GM19372 (cell line): Measurements from ENCODE around the gene OPCML.

ENCODE experiments used
- ATAC-seq: cut with Tn5 transposase; IDR thresholded peaks from one replicate; pipeline ENCODE4 v1.9.1; 2021; ENCODE audit warnings: mild to moderate bottlenecking, low read depth, moderate library complexity; ENCODE audit not compliant: unreplicated experiment

The OPCML gene

GRCh38 chr11:133504906-133505305, 27.4 kb downstream of the OPCML start:
- no peak for ATAC-seq

- no peak for ATAC-seq
These were observed 28.5 kb downstream of the OPCML start for GRCh38 chr11:133503776-133504175.

GRCh38 chr11:133503236-133503635, 29.1 kb downstream of the OPCML start:
- no peak for ATAC-seq

- no peak for ATAC-seq
These were observed 30.4 kb downstream of the OPCML start for GRCh38 chr11:133501643-133502539.

GRCh38 chr11:133500936-133501335, 31.4 kb downstream of the OPCML start:
- ATAC-seq, result no peak

- ATAC-seq, result no peak
These were observed 31.9 kb downstream of the OPCML start for GRCh38 chr11:133500435-133500834.

- no peak for ATAC-seq
These were observed 33.3 kb downstream of the OPCML start for GRCh38 chr11:133498969-133499368.

- no peak for ATAC-seq
These were observed 34.7 kb downstream of the OPCML start for GRCh38 chr11:133497477-133498140.

GRCh38 chr11:133492895-133493294, 39.4 kb downstream of the OPCML start:
- ATAC-seq, result no peak

GRCh38 chr11:133491680-133492383, 40.5 kb downstream of the OPCML start:
- no peak for ATAC-seq

- no peak for ATAC-seq
These were observed 51.6 kb downstream of the OPCML start for GRCh38 chr11:133480722-133481121.

- no peak for ATAC-seq
These were observed 53.1 kb downstream of the OPCML start for GRCh38 chr11:133479209-133479608.

- no peak for ATAC-seq
These were observed 55.1 kb downstream of the OPCML start for GRCh38 chr11:133477251-133477625.

- ATAC-seq, result no peak
These were observed 55.6 kb downstream of the OPCML start for GRCh38 chr11:133476570-133477250.

GRCh38 chr11:133474461-133474860, 57.8 kb downstream of the OPCML start:
- no peak for ATAC-seq

GRCh38 chr11:133467686-133468085, 64.6 kb downstream of the OPCML start:
- ATAC-seq, result no peak

GRCh38 chr11:133443206-133443747, 89.0 kb downstream of the OPCML start:
- no peak for ATAC-seq

- ATAC-seq, result no peak
These were observed 90.2 kb downstream of the OPCML start for GRCh38 chr11:133441964-133442660.

GRCh38 chr11:133425992-133426391, 106.3 kb downstream of the OPCML start:
- ATAC-seq, result no peak

- ATAC-seq, result no peak
These were observed 107.1 kb downstream of the OPCML start for GRCh38 chr11:133425245-133425644.
